NCI-H1092 treated with DMSO at 0.1 percent for 48 hours (cell line): Measurements from ENCODE around the gene PCYT2.

Experiments used
- DNase-seq: peaks from one replicate; lab custom pipeline; 2025; lab: John Stamatoyannopoulos, UW

The PCYT2 gene

GRCh38 chr17:81869221-81870130 lies 41.7 kb downstream of the PCYT2 start:
- no peak for DNase-seq

GRCh38 chr17:81868674-81869220 lies 42.5 kb downstream of the PCYT2 start:
- no peak for DNase-seq

- DNase-seq = no peak
These were observed 43.1 kb downstream of the PCYT2 start for GRCh38 chr17:81867991-81868673.

- no peak for DNase-seq
These were observed 43.8 kb downstream of the PCYT2 start for GRCh38 chr17:81867170-81867990.

- no peak for DNase-seq
These were observed 44.6 kb downstream of the PCYT2 start for GRCh38 chr17:81866440-81867169.

- no peak for DNase-seq
These were observed 45.3 kb downstream of the PCYT2 start for GRCh38 chr17:81865733-81866439.

- DNase-seq = no peak
These were observed 45.9 kb downstream of the PCYT2 start for GRCh38 chr17:81865358-81865732.

GRCh38 chr17:81863833-81864768 lies 47.1 kb downstream of the PCYT2 start:
- no peak for DNase-seq

- no peak for DNase-seq
These were observed 48.0 kb downstream of the PCYT2 start for GRCh38 chr17:81863123-81863675.

- peak; percentile 100 for DNase-seq
These were observed 50.2 kb downstream of the PCYT2 start for GRCh38 chr17:81860756-81861568.

GRCh38 chr17:81859906-81860755 lies 51.1 kb downstream of the PCYT2 start, which contains the start of gene P4HB:
Gene P4HB, minus strand, starts transcription at chr17:81860535. Its CDS starts 64 bp downstream, at chr17:81860471.
- DNase-seq = no peak

GRCh38 chr17:81858967-81859905 lies 52.0 kb downstream of the PCYT2 start:
- DNase-seq = no peak

GRCh38 chr17:81858170-81858966 lies 52.8 kb downstream of the PCYT2 start:
- DNase-seq = no peak

- no peak for DNase-seq
These were observed 56.0 kb downstream of the PCYT2 start for GRCh38 chr17:81854974-81855774.

GRCh38 chr17:81852237-81852636 lies 59.0 kb downstream of the PCYT2 start:
- DNase-seq = no peak
